Posterior cingulate gyrus (tissue), 11 donors: ENCODE results near the gene OR4D9.

ENCODE experiments used
- DNase-seq, 10 donors: peaks; one replicate each; pipeline versions ENCODE4 v3.0.0 to v3.0.0-alpha.2; 2020 to 2021; ENCODE audit warnings: mixed read lengths in 3 of 10
- intact Hi-C: fragments of 100-400 bp; cut with DNase I; formaldehyde crosslinking; loops from one replicate; pipeline ENCODE4 v1.15.1; 2023

Gene OR4D9

DNA sequence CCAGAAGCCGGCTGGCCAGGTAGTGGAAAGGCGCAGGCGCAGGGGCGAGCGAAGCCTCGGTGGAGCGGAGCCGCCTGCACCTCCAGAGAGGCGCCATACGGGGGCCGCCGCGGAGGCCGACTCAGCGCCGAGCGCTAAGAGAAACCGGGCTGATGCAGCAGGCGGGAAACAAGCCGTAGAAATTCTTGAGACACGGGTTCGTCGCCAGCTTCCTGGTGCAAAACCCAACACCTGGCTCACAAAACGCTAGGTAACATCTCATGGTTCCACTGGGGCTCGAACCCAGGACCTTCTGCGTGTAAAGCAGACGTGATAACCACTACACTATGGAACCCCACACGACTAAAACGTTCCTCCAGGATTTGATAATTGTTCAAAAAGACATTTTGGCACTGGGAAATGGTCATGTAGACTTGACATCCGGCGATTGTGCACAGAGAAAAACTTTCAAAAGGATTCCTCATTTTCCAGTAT is 39.1 kb downstream of the OR4D9 start:
- intact Hi-C loops, result loop anchor here (5.0 to 10.0 kb wide), 2 partner anchors 117 to 204 kb away; partner anchors contain the start of genes PATL1 and STX3
- peak; percentile 60 to 97 (median 74) for DNase-seq

DNA sequence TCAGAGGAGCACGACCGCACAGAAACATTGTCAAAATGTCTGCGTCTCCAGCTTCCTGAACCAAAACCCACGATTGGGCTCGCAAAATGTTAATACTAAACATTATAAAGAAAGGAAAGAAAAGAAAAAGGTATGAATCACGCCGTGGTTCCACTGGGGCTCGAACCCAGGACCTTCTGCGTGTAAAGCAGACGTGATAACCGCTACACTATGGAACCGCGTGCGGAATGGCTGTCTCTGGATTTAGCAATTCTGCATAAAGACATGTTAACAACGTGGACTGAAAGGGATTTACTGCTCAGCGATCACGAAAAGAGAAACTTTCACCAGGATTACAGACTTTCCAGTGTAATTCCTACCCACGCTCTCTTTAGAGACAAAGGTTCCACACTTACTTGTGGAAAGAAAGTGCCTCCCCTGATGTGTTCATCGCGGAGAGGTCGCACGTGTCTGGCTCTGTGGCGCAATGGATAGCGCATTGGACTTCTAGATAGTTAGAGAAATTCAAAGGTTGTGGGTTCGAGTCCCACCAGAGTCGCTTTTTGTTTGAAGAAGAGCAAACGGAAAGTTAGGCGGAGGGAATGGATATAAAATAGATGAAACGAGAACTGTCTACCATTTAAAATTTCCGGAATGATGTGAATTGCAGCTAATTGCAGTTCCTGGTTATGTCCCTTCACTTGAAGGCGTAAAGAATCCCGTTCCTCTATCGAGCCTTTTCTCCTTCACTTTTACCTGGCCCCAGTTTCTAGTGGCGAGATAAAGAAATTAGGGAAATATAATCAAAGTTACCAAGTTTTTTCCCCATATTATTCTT is 39.7 kb downstream of the OR4D9 start:
- DNase-seq, result peak; percentile 51 to 93 (median 64)
- intact Hi-C loops, result loop anchor here (5.0 to 10.0 kb wide), 2 partner anchors 116 to 204 kb away; partner anchors contain the start of genes PATL1 and STX3

DNA sequence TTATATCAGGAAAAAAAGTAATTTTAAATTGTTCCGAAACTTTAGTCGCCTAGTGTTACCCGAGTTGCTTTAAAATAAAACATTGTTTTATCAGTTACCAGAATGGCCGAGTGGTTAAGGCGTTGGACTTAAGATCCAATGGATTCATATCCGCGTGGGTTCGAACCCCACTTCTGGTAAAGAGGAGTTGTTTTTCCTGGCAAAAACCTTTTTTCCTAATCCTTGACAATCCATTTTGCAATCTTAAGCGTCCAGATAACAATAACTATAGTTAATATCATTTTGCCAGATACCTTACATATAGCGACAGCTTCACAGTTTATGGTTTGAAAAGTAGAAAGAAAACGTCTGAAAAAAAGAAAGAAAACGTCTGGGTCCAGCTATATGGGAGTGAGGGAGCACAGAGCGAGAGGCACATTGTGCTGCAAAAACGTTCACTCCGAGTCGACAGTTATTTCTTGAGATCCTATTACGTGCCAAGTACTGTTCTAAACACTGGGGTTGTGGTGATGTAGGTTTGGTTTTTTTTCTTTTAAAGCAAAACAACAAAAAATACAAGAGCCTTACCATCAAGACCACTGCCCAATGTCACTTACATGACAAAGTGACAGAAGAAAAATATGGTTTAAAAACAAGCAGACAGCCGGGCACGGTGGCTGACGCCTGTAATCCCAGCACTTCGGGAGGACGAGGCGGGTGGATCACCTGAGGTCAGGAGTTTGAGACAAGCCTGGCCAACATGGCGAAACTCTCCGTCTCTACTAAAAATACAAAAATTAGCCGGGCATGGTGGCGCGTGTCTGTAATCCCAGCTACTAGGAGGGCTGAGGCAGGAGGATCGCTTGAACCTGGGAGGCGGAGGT is 40.6 kb downstream of the OR4D9 start:
- intact Hi-C loops, result loop anchor here (5.0 to 10.0 kb wide), 2 partner anchors 115 to 203 kb away; partner anchors contain the start of genes PATL1 and STX3
- peak in 1 of 10 donors; percentile 42 for DNase-seq

DNA sequence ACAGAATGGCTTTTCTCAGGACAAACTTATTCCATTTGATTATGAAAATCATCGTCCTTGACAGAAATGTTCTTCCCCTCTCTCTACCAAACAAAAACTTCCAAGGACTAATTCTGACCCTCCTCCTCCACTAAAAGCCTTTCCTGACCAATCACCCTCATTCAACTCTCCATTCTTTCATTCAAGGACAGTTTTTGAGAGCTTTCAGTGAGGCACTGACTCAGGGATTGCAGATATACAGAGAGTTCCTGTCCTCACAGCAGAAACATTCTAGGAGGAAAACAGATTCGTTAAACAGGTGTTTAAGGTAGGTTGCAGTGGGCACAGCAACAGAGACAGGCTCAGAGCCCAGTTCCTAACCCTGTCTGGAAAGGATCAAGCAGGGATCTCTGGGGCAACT is 41.5 kb downstream of the OR4D9 start:
- DNase-seq, result no peak
- intact Hi-C loops, result loop anchor here (5.0 to 10.0 kb wide), 2 partner anchors 114 to 202 kb away; partner anchors contain the start of genes PATL1 and STX3

DNA sequence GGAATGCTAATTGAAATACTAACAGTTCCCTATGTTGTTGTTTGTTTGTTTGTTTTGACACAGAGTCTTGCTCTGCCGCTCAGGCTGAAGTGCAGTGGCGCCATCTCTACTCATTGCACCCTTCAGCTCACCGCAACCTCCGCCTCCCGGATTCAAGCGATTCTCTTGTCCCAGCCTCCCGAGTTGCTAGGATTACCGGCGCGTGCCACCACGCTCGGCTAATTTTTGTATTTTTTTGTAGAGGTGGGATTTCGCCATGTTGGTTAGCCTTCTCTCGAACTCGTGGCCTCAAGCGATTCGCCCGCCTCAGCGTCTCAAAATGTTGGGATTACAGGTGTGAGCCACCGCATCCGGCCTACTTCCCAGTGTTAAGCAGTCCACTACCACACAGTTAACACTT is 42.0 kb downstream of the OR4D9 start:
- no peak for DNase-seq
- intact Hi-C loops, result loop anchor here (5.0 to 10.0 kb wide), 2 partner anchors 114 to 201 kb away; partner anchors contain the start of genes PATL1 and STX3

DNA sequence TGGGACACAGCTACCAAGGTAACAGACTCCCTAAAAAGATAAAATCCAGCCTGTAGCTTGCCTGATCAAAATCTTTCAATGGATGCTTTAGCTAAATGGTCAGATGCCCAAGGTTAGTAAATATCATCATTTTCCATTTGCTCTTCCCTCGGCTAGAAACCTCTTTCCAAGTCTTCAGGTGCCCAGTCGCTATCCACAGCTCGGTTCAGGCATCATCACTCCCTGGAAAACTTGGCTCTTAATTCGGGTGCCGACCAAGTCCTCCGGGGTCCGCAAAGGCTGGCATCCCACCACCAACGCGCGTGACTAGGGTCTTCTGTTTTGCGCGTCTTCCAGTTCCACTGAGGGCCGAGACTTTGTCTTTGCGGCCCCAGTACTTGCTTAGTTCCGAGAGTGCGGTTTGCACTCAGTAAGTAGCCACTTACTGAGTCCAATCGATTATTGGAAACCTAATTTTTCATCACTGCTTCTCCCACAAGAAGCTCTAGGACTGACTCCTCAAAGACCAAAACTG is 44.3 kb downstream of the OR4D9 start:
- DNase-seq, result no peak
- intact Hi-C loops, result loop anchor here (10.0 kb wide), 1 partner anchor 199 kb away; the partner anchor contains the start of gene STX3

DNA sequence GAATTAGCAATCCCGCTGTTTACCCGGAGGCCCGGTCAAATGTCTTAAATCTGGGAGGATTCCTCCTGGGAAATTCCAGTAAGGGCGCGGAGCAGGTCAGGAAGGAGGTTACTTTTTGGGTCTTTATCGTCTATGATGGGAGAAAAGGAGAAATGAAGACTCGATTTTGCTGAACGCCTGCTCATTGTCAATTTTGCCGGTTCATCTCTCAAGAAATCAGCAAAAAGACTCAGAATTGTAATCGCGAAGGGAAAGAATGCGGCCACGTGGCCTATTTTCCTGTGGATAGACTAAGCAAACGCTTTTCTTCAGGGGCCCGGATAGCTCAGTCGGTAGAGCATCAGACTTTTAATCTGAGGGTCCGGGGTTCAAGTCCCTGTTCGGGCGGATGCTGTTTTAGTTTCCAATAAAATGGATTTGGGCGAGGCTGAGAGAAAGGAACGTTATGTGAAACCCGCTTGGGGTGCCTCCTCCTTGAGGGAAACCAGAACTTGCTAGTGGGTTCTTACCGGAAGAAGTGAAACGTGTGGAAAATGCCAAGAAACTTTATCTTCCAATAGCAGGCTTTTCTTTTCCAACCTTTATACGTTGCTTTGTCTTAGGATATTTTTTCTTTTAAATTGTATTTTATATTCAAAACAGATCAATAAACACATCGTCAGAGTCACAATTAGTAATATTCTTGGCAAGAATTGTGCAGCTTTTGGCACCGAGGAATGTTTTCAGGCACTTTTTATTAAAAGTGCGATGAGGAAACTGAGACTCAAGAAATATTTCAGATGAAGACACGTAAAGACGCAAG is 45.0 kb downstream of the OR4D9 start:
- intact Hi-C loops, result loop anchor here (10.0 kb wide), 1 partner anchor 198 kb away; the partner anchor contains the start of gene STX3
- DNase-seq, result peak in 8 of 10 donors; percentile 47 to 93 (median 66)

DNA sequence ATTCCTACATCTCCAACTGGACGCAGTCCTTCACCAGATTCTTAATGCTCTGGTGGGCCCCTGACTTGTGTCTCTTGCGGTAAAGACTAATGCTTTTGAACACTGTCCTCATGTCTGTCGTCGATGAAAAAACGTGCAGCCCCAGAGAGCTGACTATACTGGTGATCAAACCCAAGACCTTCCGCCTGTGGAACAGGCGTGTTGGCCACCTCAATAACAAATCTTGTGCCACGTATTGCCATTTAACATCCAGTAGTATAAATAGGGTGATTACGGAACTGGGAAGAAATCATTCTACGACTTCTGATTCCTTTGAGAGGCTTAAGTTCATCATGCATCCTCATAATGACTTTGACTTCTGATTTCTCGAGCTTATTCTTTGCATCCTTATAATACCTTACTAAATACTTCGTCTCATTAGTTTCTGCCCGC is 45.6 kb downstream of the OR4D9 start:
- intact Hi-C loops, result loop anchor here (10.0 kb wide), 1 partner anchor 198 kb away; the partner anchor contains the start of gene STX3
- no peak for DNase-seq

DNA sequence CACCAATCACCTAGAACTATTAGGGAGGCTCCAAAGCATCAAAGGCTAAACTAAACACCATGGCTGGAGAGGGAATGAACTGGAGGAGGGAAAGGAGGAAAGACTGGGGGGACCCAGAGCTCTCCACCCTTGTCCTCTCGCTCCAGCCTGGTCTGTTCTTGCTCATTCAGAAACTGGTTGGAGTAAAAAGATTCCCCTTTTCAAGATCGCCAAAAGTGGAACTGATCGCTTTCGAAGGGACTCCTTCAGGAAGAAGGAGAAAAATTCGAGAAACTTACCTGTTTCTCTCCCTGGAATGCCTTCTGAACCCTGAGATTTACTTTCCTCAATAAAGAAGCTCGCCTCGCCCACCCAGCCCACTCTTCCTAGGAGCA is 46.9 kb downstream of the OR4D9 start:
- intact Hi-C loops, result loop anchor here (10.0 kb wide), 1 partner anchor 197 kb away; the partner anchor contains the start of gene STX3

DNA sequence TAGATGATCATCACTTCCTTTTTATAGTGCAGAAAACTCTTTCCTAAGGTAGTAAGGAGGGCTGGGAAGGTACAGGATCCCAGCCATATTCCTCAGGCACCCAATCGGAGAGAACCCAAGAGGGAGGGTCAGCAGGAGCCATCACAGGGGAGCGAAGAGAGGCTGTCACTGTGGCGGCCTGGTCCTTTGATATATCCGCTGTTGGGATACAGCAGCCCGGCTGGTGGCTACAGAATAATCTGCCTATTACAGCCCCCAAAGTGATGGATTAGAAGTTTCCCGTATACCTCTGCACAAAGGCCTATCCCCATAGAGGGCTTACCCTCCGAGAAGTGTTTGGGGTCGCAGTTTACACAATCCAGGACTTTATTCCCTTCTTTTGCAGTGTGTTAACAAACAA is 48.5 kb downstream of the OR4D9 start:
- intact Hi-C loops, result loop anchor here (2.0 to 10.0 kb wide), 2 partner anchors 57 to 195 kb away; partner anchors contain the start of gene STX3
- DNase-seq, result no peak

More for the DNA sequence above, 46.9 kb downstream of the OR4D9 start:
- no peak for DNase-seq

DNA sequence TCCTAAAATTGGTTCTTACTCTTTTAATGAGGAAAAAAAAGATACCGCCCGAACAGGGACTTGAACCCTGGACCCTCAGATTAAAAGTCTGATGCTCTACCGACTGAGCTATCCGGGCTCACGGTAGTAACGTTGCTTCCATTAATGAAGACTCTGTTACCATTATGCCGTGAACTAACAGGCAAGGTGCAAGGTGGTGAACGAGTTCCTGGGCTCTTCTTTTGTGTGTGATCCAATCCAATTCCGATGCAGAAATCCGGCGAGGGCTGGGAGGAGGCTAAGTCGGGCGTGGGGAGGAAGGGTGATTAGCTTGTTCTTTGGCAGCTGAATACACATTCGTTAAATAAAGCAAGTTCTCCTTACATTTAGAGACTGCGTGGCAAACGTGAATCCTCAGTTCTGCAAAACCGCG is 49.0 kb downstream of the OR4D9 start:
- intact Hi-C loops, result loop anchor here (2.0 kb wide), 1 partner anchor 57 kb away; no protein-coding TSS in a partner anchor
- peak in 6 of 10 donors; percentile 24 to 85 (median 58) for DNase-seq

DNA sequence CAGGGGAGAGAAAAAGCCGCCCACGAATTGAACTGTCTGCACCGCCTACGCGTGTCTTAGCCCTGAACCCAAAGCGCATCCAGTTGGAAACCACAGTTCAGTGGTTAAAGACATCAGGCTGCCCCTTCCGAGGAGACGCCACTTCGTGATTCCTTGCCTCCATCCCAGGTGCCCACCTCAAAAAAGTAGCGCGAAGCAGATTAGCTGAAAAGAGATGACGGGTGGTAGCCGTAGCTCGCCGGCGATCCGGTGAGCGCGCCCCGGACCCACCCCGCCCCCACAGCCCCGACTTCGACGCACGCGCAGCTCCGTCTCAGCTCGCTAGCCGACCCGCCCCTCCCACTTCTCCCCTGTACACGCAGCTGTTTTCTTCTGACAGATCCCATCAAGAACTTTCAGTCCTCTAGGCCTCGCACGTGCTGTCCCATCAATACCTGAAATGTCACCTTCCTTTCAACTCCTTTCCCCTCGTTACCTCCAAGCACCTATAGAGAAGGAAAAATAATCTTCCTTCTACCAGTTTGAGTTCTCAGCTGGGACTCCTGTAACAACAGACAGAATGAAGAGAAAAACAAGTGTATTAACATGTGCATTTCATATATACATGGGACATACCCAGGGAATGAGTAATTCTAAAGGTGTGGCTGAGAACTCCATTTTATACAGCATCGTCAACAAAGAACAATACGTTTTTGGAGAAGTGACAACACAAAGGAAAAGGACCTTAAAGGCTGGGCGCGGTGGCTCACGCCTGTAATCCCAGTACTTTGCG is 49.5 kb downstream of the OR4D9 start:
- DNase-seq, result peak in 9 of 10 donors; percentile 70 to 95 (median 76)
- intact Hi-C loops, result loop anchor here (2.0 kb wide), 1 partner anchor 56 kb away; no protein-coding TSS in a partner anchor

DNA sequence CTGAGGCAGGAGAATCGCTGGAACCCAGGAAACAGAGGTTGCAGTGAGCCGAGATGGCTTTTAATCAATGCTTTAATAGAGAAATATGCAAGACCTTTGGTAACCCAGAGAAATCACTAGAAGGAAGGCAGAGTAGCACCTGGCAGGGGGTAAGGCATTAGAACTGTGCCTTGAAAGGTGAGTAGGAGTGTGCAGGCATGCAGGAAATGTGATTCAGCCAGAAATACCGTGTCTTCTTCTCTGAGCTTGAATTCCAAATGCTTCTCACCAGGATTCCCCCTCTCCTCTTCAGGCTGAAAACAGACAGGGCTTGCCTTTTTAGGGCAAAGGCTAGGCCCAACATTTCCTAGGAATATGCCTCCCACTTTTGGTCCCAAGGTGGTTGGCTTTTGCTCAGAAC is 51.0 kb downstream of the OR4D9 start:
- DNase-seq, result no peak
- intact Hi-C loops, result no loop called here
